IMR-90 (cell line): ENCODE results near the gene OTUD6A. TPM values are rescaled to one million over a fixed set of nuclear protein-coding genes. Genes with fewer than 3 reads are reported as not detected.

Source experiments
- ATAC-seq: fragments of 200-7000 bp; cut with Tn5 transposase; 2 replicates; pipeline ENCODE4 v1.9.1; 2020; ENCODE audit warnings: low read depth, mild to moderate bottlenecking, moderate library complexity
- BruUV-seq: library from RNA; stranded (reverse); fragments of 400-500 nt; replicated peaks from 2 replicates; lab custom pipeline; 2021; lab: Mats Ljungman, UMichigan
- CTCF ChIA-PET: fragments of 300-600 bp; formaldehyde crosslinking; extraction: SDS; loops from one replicate; lab custom pipeline; 2021; ENCODE audit warnings: antibody characterized with exemption; lab: Yijun Ruan, JAX
- POLR2A ChIA-PET: fragments of 300-600 bp; sonication (Branson Sonifier 250); formaldehyde crosslinking; loops from one replicate; lab custom pipeline; 2022; ENCODE audit warnings: antibody characterized with exemption; ENCODE audit not compliant: unreplicated experiment; lab: Charles Lee
- DNase-seq: peaks from one replicate; pipeline ENCODE4 v3.0.0; 2013
- H2AFZ ChIP-seq: replicated peaks from 2 replicates; pipeline ENCODE3; 2013; ENCODE audit warnings: low read length, mild to moderate bottlenecking; ENCODE audit not compliant: poor library complexity
- H2AK5ac ChIP-seq: 2 replicates; pipeline ENCODE4 v1.6.1; 2013; ENCODE audit warnings: low read depth, low read length, inconsistent platforms
- H2AK9ac ChIP-seq: replicated peaks from 2 replicates; pipeline ENCODE3; 2013; ENCODE audit warnings: mild to moderate bottlenecking, low read depth, low read length, moderate library complexity; ENCODE audit not compliant: poor library complexity
- H2BK120ac ChIP-seq: 2 replicates; pipeline ENCODE4 v1.6.1; 2013; ENCODE audit warnings: low read depth, low read length, inconsistent platforms
- H2BK15ac ChIP-seq: 3 replicates; pipeline ENCODE4 v1.6.1; 2013; ENCODE audit warnings: low read depth, low read length, inconsistent platforms
- H2BK20ac ChIP-seq: 2 replicates; pipeline ENCODE4 v1.6.1; 2013; ENCODE audit warnings: low read depth, mild to moderate bottlenecking, inconsistent platforms, low read length, moderate library complexity
- H2BK5ac ChIP-seq: 2 replicates; pipeline ENCODE4 v1.6.1; 2013; ENCODE audit warnings: mild to moderate bottlenecking, low read depth, low read length, inconsistent platforms; ENCODE audit not compliant: poor library complexity, severe bottlenecking
- H3K14ac ChIP-seq: replicated peaks from 2 replicates; pipeline ENCODE4 v1.6.1; 2013; ENCODE audit warnings: low read depth, low read length, inconsistent platforms
- H3K18ac ChIP-seq: 2 replicates; pipeline ENCODE4 v1.6.1; 2013; ENCODE audit warnings: low read depth, low read length, control low read depth
- H3K23ac ChIP-seq: 2 replicates; pipeline ENCODE4 v1.6.1; 2013; ENCODE audit warnings: low read depth, low read length, inconsistent platforms
- H3K27ac ChIP-seq: 2 replicates; pipeline ENCODE4 v1.5.1; 2013; ENCODE audit warnings: mild to moderate bottlenecking, control low read depth, low read length; ENCODE audit not compliant: insufficient read depth
- H3K27me3 ChIP-seq: 2 replicates; pipeline ENCODE4 v1.6.1; 2013; ENCODE audit warnings: low read length; ENCODE audit not compliant: control insufficient read depth, insufficient read depth
- H3K36me3 ChIP-seq: 2 replicates; pipeline ENCODE4 v1.6.1; 2013; ENCODE audit warnings: low read length, mixed read lengths; ENCODE audit not compliant: control insufficient read depth, insufficient read depth
- H3K4ac ChIP-seq: 2 replicates; pipeline ENCODE4 v1.6.1; 2013; ENCODE audit warnings: low read depth, low read length, inconsistent platforms
- H3K4me1 ChIP-seq: 2 replicates; pipeline ENCODE4 v1.6.1; 2013; ENCODE audit warnings: low read length, mixed read lengths; ENCODE audit not compliant: control insufficient read depth, insufficient read depth
- H3K4me2 ChIP-seq: 2 replicates; pipeline ENCODE4 v1.6.1; 2013; ENCODE audit warnings: low read depth, mild to moderate bottlenecking, control low read depth, low read length, moderate library complexity
- H3K4me3 ChIP-seq: 2 replicates; pipeline ENCODE4 v1.5.1; 2013; ENCODE audit warnings: low read depth, mild to moderate bottlenecking, control low read depth, low read length, moderate library complexity; ENCODE audit not compliant: insufficient read depth
- H3K56ac ChIP-seq: 2 replicates; pipeline ENCODE4 v1.6.1; 2013; ENCODE audit warnings: low read length, inconsistent platforms; ENCODE audit not compliant: insufficient read depth; ENCODE audit errors: extremely low read depth
- H3K79me1 ChIP-seq, 2 experiments: 2 replicates each; pipeline ENCODE4 v1.6.1; 2013; ENCODE audit warnings: low read length in 2 of 2, inconsistent platforms in 1 of 2, low read depth in 1 of 2
- H3K9ac ChIP-seq: 2 replicates; pipeline ENCODE4 v1.6.1; 2013; ENCODE audit warnings: low read depth, low read length, control low read depth
- H3K9me1 ChIP-seq: 2 replicates; pipeline ENCODE4 v1.6.1; 2013; ENCODE audit warnings: low read length, inconsistent platforms; ENCODE audit not compliant: insufficient read depth
- H3K9me3 ChIP-seq: 2 replicates; pipeline ENCODE4 v1.6.1; 2013; ENCODE audit warnings: low read length; ENCODE audit not compliant: control insufficient read depth, insufficient read depth
- H4K20me1 ChIP-seq: 2 replicates; pipeline ENCODE4 v1.6.1; 2013; ENCODE audit warnings: low read length, inconsistent platforms; ENCODE audit not compliant: insufficient read depth
- H4K5ac ChIP-seq: 2 replicates; pipeline ENCODE4 v1.6.1; 2013; ENCODE audit warnings: mild to moderate bottlenecking, low read depth, low read length, control low read depth
- H4K8ac ChIP-seq, 2 experiments: 2 replicates each; pipeline ENCODE4 v1.6.1; 2013; ENCODE audit warnings: low read depth in 2 of 2, low read length in 2 of 2, control low read depth in 1 of 2, inconsistent platforms in 1 of 2
- H4K91ac ChIP-seq: 2 replicates; pipeline ENCODE4 v1.6.1; 2013; ENCODE audit warnings: low read depth, low read length, inconsistent platforms; ENCODE audit not compliant: insufficient read depth
- CEBPB ChIP-seq: IDR thresholded peaks from 2 replicates; pipeline ENCODE4 v1.6.1; 2012; ENCODE audit warnings: low read depth, low read length, improper control_type of control experiment
- CHD1 ChIP-seq: IDR thresholded peaks from 2 replicates; pipeline ENCODE4 v1.6.1; 2012; ENCODE audit warnings: low read depth, low read length, improper control_type of control experiment
- MAFK ChIP-seq: IDR thresholded peaks from 2 replicates; pipeline ENCODE4 v1.6.1; 2012; ENCODE audit warnings: low read depth, low read length, improper control_type of control experiment
- MAZ ChIP-seq: IDR thresholded peaks from 2 replicates; pipeline ENCODE4 v1.6.1; 2012; ENCODE audit warnings: low read depth, mild to moderate bottlenecking, low read length, improper control_type of control experiment, moderate library complexity, borderline replicate concordance
- MXI1 ChIP-seq: IDR thresholded peaks from 2 replicates; pipeline ENCODE4 v1.6.1; 2012; ENCODE audit warnings: low read depth, mild to moderate bottlenecking, low read length, moderate library complexity, borderline replicate concordance
- POLR2A ChIP-seq: IDR thresholded peaks from 2 replicates; pipeline ENCODE4 v1.6.1; 2012; ENCODE audit warnings: mild to moderate bottlenecking, low read depth, low read length
- RAD21 ChIP-seq: IDR thresholded peaks from 2 replicates; pipeline ENCODE4 v1.6.1; 2012; ENCODE audit warnings: low read length, improper control_type of control experiment
- RCOR1 ChIP-seq: IDR thresholded peaks from 2 replicates; pipeline ENCODE4 v1.6.1; 2012; ENCODE audit warnings: mild to moderate bottlenecking, low read length, improper control_type of control experiment; ENCODE audit not compliant: insufficient replicate concordance
- WGBS, 2 experiments: methylation state at CpG; one replicate each; pipeline versions ENCODE4 v1.1.5 to v1.1.7; 2013; ENCODE audit warnings: missing lambda C conversion rate in 2 of 2; ENCODE audit not compliant: insufficient read length in 1 of 2; ENCODE audit errors: extremely low coverage in 2 of 2; 5-methylcytosine and 5-hydroxymethylcytosine counted together
- dilution Hi-C: fragments of 300-500 bp; cut with HindIII; formaldehyde crosslinking; loops from one replicate; pipeline ENCODE4 v1.14.3; 2018; ENCODE audit warnings: low sequenced_read_pairs; ENCODE audit not compliant: unreplicated experiment
- in situ Hi-C: fragments of 300-500 bp; cut with MboI; formaldehyde crosslinking; loops from 3 replicates; pipeline ENCODE4 v1.14.3; 2019; ENCODE audit warnings: low sequenced_read_pairs, inconsistent platforms, mixed read lengths
- intact Hi-C: fragments of 100-400 bp; cut with micrococcal nuclease; formaldehyde crosslinking; loops from 2 replicates; pipeline ENCODE4 v1.10.0; 2022
- polyA plus RNA-seq, 3 experiments: library from polyadenylated mRNA; depleted of rRNA; stranded (reverse); fragments of >200 nt; gene quantifications; 2 replicates each; pipeline ENCODE4 v1.2.3, GENCODE V29; 2012; ENCODE audit warnings: low replicate concordance in 1 of 3
- total RNA-seq: library from RNA; depleted of rRNA; stranded (reverse); fragments of >200 nt; gene quantifications from 2 replicates; pipeline ENCODE4 v1.2.3, GENCODE V29; 2012

Gene OTUD6A
- total and polyA plus RNA-seq, 2 of the 4 experiments (the other 2 are of a cell fraction): not detected

DNA sequence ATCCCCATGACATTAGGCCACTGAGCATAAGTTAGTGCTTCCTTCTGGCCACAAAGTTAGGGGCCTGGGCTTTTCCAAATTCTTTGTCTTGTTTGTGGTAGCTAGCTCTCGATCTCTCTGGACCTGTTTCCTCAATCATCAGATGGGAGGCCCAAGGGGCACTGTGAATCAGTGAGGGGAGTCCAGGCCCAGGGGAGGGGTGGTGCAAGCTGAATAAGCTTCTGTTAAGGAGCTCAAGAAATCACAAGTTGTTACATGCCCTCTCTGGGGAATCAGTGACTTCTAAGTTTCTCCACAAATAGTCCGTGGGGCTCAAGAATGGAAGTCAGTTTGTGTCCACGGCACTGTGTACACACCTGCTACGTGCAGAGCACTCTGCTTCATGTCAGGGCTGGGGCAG is 27.6 kb upstream of the OTUD6A start:
- Histone ChIP-seq H4K8ac (no peak overlapping the region), H3K9me1 (no peaks in the 10 kb centered on the region), H2BK120ac (no peak overlapping the region), H3K23ac (no peak overlapping the region), H4K91ac (no peak overlapping the region), H3K36me3 (no peaks in the 10 kb centered on the region), H3K79me1 (no peaks in the 10 kb centered on the region), H3K14ac (no peak overlapping the region), H3K4me2 (no peak overlapping the region), H3K9ac (no peak overlapping the region), H2BK5ac (no peak overlapping the region), H2BK20ac (no peak overlapping the region), H3K4ac (no peak overlapping the region), H3K27me3 (peaks cover 2% of the 10 kb centered on the region; the same call in 1 of the 2 replicates), H4K20me1 (no peaks in the 10 kb centered on the region), H3K27ac (no peak overlapping the region), H3K18ac (no peak overlapping the region), H2AK9ac (no peak overlapping the region), H3K9me3 (no peaks in the 10 kb centered on the region), H4K5ac (no peak overlapping the region), H3K4me3 (no peak overlapping the region), H3K4me1 (no peaks in the 10 kb centered on the region), H2AK5ac (no peak overlapping the region), H2AFZ (no peak overlapping the region), H2BK15ac (no peak overlapping the region), H3K56ac (no peak overlapping the region)
- POLR2A ChIA-PET: no interaction called here
- dilution Hi-C loops: no loop called here
- TF ChIP-seq MXI1: no peak
- TF ChIP-seq CHD1: no peak
- TF ChIP-seq MAFK: no peak
- TF ChIP-seq POLR2A: no peak
- no peak for TF ChIP-seq MAZ
- TF ChIP-seq RCOR1: no peak
- no peak for TF ChIP-seq RAD21
- TF ChIP-seq CEBPB: no peak
- in situ Hi-C loops: no loop called here
- BruUV-seq: no TSS peak
- 44% methylated on average over 3 of the region's 4 CpGs; no CpG with 5 or more reads in 1 of the 2 experiments for WGBS, 2 experiments
- DNase-seq (no peak), ATAC-seq (no peak)
- CTCF ChIA-PET: interaction anchor here (1.7 kb wide), 1 partner anchor 63 kb away, joined by 6 read pairs; no protein-coding TSS in a partner anchor
- intact Hi-C loops: loop anchor here (5.0 kb wide), 1 partner anchor 1212 kb away; no protein-coding TSS in a partner anchor
